ENCODE data around the gene CORO2A.

The CORO2A gene

DNA sequence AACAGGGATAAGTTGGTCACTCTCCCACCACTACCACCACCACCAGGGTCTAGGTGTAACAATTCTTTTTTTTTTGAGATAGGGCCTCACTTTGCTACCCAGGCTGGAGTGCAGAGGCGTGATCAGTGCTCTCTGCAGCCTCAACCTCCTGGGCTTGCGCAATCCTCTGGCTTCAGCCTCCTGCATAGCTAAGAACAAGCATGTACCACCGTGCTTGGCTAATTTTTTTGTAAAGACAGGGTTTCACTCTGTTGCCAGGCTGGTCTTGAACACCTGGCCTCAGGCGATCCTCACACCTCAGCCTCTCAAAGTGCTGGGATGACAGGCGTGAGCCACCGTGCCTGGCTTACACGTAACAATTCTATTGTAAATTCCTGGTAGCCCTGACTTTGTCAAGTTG lies 27.5 kb downstream of the CORO2A start:
- no peak for DNase-seq

DNA sequence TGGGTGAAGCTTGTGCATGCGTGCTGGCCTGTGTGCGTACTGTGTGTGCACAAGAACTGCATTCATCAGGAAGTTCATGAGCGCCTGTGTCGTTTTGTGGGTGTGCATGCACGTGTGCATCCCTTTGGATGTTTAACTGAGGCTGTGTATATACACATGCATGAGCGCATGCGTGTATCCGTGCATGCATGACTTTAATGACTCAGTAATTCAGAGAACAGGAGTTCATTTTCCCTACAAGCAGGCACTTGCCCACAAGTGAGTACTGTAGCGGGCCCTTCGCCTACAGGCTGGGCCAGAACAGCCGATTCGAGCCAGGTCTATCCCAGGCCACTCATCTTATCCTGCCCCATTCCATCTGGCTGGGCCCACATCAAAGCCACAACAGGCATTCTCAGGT lies 29.8 kb downstream of the CORO2A start:
- no peak for DNase-seq

DNA sequence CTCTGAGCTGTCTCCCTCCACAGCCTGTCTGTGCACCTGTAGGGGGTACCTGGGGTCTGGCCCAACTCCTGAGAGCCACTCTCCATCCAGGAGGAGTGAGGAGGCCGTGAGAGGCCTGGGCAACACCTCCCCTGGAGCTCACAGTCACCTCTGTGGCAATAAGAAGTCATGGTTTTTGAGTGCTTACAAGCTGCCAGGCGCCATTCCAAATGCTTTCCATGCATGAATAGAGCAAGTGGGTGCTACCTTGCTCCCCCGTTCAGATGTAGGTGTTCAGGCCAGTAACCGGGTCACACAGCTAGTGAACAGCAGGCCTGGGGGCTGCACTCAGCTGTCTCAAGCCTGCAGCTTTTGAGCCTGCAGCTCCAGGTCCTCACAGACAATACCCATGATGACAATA lies 30.6 kb downstream of the CORO2A start:
- no peak for DNase-seq

DNA sequence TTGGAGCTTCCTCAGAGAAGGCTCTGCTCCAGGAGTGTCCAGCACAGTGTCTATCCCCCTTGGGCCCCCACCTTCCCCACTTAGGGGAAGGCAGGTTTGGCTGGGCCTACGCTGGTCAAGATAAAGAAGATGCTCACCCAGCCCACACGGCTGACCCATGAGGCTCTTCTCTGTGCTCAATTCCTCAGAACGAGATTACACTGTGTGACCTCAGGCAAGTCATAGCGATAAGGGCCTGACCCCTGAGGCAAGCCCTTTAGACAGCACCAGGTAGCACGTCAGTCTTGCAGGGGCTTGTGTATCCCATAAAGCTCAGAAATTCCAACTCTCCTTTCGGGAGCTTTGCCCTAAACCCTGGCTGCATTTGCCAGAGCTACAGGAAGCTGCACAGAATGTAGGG lies 32.6 kb downstream of the CORO2A start:
- no peak for DNase-seq

DNA sequence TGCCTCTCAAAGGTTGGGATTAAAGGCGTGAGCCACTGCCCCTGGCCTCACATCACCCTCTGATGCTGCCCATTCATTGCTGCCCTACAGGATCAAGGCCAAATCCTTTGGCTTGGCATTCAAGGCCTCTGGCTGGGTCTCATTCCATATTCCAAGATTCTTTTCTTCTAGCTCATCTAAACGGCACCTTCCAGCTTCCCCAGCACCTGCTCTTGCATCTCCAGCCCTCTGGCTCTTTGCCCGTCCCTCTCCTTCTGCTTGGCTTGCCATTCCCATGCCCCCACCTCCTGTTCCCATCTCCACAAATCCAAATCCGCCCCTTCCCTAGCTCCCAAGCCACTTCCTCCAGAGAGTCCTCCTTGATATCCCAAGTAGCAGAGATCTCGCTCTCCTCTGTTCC lies 33.1 kb downstream of the CORO2A start:
- no peak for DNase-seq

DNA sequence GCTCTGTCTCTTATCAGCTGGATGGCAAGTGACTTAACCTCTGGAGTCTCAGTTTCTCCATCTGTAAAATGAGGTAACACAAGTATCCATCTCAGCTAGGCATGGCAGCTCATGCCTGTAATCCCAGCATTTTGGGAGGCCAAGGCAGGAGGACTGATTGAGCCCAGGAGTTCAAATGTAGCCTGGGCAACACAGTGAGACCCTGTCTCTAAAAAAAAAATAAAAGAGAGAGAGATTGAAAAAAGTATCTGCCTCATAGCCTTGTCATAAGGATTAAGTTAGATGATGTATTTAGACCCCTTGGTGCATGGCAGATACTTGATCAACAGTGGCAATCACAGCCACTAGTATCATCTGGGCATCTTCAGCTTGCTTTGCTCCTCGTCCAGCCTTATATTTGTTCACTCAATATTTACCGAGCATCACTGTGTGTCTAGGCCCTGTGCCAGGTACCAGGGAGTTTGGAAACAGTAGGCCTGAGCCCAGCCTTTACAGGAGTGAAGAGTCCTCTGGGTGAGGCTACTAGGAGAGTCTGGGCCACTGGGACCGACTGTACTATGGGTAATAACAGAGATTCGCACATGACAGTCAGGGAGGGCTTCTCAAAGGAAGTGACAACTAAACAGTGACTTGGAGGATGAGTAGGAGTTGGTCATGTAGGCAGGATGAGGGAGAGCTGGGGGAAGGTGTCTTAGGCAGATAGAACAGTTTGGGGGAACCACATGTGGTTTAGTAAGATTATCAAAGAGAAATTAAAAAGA lies 34.2 kb downstream of the CORO2A start:
- no peak for DNase-seq

DNA sequence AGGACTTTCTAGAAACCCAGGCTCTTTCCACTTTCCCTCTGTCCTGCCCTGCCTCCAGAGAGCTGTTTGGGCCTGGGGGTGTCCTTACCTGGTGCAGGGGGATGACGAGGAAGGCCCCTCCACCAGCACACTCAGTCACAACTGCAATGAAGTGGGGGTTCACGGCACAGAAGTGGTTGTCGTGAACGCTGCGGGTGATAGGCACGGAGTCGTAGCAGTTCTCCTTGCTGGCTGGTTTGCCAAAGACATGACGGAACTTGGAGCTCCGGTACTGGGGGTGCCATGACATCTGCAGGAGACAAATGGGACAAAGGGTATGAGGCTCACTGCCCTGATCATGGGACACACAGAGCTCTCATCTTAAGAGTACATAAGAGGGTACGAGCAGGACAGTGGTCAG lies 35.1 kb downstream of the CORO2A start:
- DNase-seq = no peak

DNA sequence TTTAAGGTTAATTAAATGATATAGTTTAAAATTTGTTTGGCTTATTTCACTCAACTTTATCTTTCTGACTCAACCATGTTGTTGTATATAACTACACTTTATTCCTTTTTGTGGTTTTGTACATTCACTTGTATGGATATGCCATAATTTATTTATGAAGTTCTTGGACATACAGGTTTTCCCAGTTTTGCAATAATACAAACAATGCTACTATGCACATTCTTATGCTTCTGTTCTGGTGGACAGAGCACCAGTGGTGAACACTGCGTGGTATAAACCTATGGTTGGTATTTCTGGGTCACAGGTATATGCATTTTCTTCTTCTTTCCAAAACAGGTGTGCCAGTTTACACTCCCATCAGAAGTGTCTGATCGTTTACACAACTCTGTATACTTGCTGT lies 37.8 kb downstream of the CORO2A start:
- no peak for DNase-seq

DNA sequence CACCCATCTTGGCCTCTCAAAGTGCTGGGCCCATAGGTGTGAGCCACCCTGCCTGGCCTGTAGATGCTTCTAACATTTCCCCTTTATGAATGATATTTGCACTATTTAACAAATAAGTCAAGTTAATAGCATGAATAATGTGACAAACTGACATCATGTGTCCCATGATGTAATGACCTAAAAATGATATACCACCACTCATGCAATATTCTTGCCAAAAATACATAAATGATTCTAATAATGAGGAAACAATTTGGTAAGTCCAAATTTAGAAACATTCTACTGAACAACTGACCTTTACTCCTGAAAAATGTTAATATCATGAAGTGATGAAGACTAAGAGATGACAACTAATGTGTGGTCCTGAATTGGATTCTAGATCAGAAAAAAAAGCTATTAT lies 39.9 kb downstream of the CORO2A start:
- no peak for DNase-seq

DNA sequence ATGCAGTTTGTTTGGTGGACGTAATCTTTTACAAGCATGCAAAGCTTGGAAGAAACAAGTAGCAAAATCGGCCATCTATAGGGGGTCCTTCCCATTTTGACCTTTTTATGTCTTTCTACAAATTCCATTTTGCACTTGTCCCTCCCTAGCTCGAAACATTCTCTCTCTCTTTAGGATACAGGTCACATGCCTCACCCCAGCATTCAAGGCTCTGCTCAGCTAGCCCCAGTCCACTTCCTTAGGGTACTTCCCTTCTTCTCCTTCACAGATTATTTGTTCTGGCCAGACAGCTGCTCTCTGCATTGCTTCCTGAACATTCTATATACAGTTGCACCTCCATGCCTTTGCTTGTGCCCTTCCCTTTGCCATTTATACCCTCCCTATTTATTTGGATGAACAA lies 41.7 kb downstream of the CORO2A start:
- no peak for DNase-seq

DNA sequence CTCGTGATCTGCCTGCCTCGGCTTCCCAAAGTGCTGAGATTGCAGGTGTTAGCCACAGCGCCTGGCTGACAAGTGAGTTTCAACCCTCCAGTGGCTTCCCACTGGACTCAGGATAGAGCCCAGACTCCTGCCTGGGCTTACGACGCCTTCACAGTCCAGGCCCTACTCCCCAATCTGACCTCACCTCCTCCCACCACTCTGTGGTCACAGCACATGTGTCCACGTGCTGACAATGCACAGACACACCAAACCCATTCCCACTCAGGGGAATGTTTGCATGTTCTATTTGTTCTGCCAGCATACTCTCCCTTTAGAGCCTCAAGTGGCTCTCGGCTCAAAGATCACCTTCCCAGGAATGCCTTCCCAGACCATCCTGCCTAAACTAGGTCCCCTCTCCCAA lies 42.3 kb downstream of the CORO2A start:
- no peak for DNase-seq

DNA sequence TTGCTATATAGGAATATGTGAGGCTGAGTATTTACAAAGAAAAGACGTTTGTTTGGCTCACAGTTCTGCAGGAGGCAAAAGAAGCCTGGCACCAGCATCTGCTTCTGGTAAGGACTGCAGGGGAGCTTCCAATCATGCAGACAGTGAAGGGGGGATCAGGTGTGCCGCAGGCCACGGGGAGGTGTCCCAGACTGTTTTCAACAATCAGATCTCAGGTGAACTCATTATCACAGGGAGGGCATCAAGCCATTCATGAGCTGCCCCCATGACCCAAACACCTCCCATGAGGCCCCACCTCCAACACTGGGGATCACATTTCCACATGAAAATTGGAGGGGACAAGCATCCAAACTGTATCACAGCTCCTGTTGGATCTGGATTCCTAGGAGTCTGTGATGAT lies 43.0 kb downstream of the CORO2A start:
- DNase-seq = no peak

DNA sequence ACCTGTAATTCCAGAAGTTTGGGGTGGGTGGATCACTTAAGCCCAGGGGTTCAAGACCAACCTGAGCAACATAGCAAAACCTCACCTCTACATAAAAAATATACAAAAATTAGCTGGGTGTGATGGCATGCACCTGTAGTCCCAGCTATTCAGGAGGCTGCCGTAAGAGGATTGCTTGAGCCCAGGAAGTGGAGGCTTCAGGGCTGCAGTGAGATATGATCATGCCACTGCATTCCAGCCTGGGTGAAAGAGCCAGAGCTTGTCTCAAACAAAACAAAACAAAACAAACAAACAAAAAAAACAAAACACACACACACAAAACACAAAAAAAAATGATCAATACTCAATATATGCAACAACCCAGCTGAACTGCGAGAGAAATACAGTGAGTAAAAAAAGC lies 44.0 kb downstream of the CORO2A start:
- DNase-seq = no peak

DNA sequence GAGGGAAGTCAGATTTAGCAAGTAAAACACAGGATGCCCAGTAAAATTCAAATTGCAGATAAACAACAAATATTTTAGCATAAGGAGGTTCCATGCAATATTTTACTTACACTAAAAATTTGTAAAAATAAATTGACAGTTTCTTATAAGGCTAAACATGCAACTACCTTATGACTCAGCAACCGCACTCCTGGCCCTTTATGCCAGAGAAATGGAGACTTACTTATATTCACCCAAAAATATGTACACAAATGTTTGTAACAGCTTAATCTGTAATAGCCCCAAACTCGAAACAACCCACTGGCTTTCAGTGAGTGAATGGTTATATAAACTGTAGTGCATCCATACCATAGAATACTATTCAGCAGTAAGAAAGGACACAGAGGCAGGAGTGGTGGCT lies 44.9 kb downstream of the CORO2A start:
- no peak for DNase-seq

DNA sequence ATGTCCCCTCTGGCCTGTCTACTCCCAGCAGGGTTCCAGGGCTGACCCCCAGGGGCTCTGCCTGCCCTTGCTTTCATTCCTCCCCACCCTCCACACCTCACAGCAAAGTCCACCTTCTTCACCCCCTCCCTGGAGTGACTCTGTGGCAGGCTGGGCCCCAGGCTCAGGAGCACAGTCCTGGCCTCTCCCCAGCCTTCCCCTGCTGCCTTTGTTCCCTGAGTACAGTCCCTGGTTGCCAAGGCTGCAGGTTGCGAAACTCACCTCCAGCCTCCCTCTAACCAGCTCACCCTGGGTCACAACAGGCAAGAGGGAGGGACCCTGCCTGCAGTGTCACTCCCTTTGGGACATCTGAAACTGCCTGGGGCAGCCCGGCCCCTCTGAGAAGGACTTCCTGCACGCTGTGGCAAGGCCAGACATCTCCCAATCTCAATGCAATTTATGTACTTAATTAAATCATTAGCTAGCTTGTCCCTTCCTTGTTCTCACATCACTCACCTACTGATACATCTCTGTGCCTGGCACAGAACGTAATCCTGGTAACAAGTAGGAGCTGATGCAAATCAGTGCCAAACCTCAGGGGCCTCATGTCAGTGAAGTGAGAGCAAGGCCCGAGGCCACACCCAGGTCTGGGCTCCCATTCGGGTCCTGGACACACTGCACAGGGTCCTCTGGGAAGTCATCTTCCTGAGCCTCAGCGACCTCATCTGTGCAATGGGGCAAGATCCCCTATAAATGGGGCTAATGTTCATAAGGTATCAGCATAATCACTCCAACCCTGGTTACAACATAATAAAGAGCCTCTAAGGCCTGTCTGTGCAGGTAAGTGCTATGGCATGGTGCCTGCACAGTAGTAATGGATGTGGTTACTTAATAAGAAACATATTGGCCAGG lies 46.1 kb downstream of the CORO2A start:
- no peak for DNase-seq

DNA sequence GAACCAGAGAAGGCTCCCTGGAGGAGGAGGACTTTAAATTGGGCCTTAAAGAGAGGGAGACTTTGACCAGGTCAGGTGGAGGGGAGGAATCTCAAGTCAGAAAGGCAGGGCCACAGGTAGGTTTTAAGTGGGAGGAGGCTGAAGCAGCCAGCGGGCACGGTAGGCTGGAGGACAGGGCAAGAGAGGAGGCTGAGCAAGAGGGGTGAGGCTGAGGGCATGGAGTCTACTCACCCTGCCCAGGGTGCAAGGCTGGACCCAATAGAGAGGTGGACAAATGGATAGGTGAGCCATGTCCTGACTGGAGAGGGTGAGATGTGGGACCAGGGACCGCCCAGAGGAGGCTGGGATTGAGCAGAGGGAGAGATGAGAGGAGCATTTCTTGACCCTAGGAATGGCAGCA lies 47.8 kb downstream of the CORO2A start:
- DNase-seq = no peak

DNA sequence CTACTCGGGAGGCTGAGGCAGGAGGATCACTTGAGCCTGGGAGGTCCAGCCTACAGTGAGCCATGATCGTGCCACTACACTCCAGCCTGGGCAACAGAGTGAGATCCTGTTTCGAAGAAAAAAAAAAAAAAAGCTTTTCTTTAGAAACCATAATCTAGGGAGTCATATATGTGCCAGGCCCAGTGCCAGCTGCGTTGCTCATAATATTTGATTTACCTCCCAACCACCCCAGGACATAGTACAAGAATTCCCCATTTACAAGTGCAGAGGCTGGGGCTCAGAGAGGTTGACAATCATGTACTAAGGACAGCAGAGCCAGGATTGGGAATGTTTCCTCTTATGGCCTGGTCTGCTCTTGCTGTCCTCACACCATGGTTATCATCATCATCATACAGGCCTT lies 48.4 kb downstream of the CORO2A start:
- DNase-seq = no peak

DNA sequence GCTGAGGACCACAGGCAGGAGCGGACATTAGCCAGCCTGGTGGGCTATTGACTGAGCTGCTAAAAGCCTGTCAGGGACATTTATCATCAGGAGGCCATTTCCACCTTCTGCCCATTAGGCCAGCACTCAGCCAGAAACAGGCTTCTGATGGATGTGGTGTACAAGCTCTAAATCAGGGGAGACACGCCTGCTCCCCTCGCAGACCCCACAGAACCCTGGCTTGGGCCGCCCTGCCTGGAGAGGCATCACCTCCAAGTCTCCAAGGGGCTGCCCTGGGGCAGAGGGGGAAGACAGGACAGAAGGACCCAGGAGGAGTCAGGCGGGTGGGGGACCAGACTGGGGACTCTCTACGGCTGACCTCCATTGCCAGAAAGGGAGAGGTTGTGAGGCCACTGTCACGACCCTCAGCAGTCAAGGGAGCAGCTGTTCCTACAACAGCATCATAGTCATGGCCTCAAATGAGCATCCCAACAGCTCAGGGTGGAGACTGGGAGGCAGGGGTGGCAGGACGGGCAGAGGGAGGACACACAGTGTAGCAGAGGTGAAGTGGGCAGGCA lies 49.4 kb downstream of the CORO2A start:
- no peak for DNase-seq

DNA sequence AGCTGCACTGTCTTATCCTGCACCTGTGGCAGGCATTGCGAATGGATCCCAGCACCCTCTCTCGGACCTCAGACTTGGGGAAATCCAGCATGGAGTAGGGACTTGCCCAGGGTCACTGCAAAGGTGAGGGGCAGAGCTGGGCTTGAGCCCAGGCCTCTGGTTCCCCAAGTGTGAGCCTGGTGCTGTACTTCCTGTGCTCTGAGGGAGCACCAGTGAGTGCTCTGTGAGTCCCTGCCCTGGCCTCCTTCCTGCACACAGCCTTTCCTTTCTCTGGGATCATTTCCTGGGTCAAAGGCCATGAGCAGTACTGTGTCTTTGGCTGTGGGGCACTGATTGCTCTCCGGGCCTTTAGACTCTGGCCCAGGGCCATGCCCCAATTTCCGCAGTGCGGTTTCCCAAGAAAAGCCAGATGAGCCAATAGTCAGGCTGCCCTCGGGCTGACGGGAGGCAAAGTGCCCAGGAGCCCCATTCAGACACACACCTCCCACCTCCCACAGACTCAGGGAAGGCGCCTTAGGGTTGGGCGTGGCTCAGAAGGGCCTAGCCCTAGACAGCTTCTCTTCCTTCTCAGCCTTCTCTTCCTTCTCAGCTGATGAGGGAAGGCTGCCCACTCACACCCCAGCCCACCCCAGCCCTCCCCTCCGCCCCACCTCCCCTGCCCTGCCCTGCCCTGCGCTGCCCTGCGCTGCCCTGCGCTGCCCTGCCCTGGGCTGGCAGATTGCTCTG lies 50.1 kb downstream of the CORO2A start:
- no peak for DNase-seq

DNA sequence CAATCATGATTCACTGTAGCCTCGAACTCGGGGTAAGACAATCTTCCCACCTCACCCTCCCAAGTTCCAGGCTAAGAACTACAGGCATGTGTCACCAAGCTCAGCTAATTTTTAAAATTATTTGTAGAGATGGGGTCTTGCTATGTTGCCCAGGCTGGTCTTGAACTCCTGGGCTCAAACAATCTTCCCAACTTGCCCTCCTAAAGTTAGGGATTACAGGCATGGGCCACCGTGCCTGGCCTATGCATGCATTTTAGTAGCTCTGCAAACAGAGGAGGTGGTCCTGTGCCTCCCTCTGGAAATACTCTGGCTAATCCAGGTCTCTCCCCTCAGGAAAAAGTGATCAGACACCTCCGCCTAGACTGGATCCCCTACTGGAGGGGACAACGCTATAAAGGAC lies 51.9 kb downstream of the CORO2A start:
- DNase-seq = no peak

DNA sequence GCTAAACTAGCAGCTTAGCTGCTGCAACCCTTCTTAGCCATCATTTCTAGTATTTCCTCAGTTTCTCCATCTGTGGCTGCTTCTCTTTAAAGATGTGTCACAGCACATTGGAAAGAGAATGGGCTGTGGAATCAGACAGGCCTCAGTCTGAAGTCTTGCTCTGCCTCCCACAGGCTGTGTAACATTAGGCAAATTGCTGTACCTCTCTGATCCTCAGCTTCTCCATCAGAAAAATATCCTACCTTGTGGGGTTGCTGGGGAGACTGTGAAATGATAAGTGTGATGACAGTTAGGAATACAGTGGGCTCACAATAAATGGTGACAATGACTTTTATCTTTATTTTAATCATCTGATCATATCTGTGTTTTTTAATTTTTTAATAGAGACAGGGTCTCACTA lies 55.9 kb downstream of the CORO2A start:
- no peak for DNase-seq

DNA sequence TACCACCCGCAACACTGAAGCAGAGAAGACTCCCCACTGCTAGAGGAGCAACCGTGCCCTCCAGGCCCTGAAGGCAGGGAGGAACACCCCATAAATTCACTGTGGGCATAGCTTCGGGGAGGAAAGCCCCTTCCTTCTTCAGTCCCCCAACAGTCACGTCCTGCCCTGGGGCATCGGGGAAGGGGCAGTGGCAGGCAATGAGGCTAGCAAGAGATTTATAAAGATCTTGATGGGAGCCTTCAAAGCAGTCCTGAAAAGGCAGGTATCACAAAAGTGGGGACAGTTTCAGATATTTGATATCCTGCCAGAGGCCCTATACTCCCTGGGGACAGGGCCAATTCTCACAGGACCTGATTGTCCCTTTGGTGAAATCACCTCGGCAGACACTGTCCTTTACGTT lies 56.5 kb downstream of the CORO2A start:
- no peak for DNase-seq

DNA sequence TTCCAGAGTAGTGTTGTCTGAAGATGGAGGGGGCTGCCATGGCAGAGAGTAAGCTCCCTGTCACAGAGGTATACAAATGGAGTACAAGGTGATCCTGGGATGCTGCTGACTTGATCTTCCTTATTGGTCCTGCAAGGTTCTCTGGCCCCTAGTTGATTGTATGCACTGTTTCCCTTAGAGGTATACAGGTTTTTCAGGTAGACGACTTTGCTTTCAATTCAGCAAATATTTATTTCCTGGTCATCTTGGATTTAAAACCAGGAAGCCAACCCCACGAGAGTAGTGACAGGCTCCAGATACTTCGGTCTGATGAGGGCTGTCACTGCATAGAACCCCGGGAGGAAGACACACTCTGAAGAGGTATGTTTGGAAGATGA lies 56.9 kb downstream of the CORO2A start:
- no peak for DNase-seq
